Erythroblast (primary cell): ENCODE results near the gene CBLB.

Source experiments
- GATA1 ChIP-seq: IDR thresholded peaks from 2 replicates; pipeline ENCODE4 v1.6.1; 2011; ENCODE audit warnings: low read depth, mild to moderate bottlenecking, control low read depth, low read length, moderate library complexity
- POLR2A ChIP-seq: IDR thresholded peaks from 2 replicates; pipeline ENCODE4 v1.6.1; 2011; ENCODE audit warnings: mild to moderate bottlenecking, low read length

DNA sequence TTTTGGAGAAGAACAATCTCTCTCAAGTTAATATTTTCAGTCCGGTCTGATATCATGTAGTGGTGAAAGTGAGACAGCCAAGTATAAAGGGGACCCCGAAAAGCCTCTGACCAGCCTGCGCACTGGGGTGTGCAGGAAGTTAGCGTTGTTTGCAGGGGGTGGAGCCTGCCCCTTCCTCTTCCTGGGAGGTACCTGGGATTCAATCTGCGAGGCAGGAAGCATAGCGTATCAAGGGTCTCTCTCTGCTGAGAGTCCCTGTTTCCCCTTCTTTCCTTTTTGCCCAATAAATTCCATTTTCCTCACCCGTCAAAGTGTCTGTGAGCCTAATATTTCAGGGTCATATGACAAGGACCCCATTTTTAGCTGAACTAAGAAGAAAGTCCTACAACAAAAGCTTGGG lies 44.8 kb upstream of the CBLB start:
- TF ChIP-seq POLR2A = no peak
- no peak for TF ChIP-seq GATA1
